AG09319 (cell line): Measurements from ENCODE around the gene CDON.
"Not testable (repeated sequence)": the region's sequence is repeated elsewhere in the genome, so short reads cannot be mapped to it uniquely, and the experiment has no call there.

ENCODE experiments used
- DNase-seq: peaks from one replicate; pipeline ENCODE4 v3.0.0-alpha.2; 2010; ENCODE audit warnings: low read depth; ENCODE audit errors: extremely low read depth
- TF ChIP-seq, protein P1 (sequence below): IDR thresholded peaks from 2 replicates; pipeline ENCODE4 v1.5.1; 2011; ENCODE audit warnings: low read depth, mild to moderate bottlenecking, inconsistent platforms, low read length, moderate library complexity

CDON gene

DNA sequence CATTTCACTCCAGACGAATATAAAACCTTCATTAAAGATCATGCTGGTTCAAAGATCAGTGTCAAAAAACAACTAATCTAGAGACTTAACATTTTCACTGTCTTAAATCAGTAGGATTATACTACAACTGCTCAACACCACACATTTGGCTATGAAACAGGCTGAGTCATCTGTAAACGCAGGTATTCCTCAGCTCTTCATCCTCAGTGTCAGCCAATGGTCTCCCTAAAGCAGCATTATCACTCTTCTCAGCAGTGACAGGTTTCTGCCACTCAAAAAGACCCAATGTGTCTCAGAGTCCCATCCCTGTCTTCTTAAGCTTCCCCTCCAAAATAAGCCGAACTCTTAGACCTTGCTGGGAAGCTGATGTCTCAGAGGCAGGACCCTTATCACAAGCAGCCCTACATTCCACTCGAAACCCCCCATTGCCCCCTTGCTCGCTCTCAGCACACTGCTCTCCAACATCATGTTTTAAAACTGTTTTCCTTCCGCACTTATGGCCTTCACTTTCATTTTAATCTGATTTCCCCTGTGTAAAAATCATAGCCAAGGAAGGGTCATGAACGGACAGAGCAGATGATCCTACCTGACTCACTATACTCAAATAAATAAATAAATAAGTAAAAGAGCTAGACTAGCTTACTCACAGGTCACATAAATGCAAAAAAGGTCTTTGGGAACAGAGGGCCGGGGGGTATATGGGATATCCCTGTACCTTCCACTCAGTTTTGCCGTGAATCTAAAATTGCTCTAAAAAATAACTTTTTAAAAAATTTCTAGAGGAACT, 23.0 kb downstream of the CDON start:
- TF ChIP-seq, protein P1, sequence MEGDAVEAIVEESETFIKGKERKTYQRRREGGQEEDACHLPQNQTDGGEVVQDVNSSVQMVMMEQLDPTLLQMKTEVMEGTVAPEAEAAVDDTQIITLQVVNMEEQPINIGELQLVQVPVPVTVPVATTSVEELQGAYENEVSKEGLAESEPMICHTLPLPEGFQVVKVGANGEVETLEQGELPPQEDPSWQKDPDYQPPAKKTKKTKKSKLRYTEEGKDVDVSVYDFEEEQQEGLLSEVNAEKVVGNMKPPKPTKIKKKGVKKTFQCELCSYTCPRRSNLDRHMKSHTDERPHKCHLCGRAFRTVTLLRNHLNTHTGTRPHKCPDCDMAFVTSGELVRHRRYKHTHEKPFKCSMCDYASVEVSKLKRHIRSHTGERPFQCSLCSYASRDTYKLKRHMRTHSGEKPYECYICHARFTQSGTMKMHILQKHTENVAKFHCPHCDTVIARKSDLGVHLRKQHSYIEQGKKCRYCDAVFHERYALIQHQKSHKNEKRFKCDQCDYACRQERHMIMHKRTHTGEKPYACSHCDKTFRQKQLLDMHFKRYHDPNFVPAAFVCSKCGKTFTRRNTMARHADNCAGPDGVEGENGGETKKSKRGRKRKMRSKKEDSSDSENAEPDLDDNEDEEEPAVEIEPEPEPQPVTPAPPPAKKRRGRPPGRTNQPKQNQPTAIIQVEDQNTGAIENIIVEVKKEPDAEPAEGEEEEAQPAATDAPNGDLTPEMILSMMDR, result no peak
- DNase-seq, result no peak

DNA sequence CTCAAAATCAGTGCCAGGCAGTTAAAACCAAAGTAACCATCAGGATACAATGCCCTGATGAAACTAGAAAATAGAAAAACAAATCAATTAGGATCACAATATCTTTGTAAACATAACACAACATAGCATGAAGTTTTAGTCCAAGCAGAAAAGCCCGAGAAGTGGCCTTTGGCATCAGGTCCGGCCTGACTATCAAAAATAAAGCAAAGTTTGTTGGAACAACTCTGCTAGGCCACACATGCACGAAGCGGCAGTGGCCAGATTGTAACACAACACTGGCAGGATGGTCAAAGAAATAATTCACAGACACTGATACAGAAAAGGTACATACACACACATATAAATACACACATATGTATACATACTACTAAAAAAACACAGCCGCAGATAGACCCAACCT, 26.9 kb downstream of the CDON start:
- DNase-seq, result no peak
- TF ChIP-seq, protein P1, result no peak

DNA sequence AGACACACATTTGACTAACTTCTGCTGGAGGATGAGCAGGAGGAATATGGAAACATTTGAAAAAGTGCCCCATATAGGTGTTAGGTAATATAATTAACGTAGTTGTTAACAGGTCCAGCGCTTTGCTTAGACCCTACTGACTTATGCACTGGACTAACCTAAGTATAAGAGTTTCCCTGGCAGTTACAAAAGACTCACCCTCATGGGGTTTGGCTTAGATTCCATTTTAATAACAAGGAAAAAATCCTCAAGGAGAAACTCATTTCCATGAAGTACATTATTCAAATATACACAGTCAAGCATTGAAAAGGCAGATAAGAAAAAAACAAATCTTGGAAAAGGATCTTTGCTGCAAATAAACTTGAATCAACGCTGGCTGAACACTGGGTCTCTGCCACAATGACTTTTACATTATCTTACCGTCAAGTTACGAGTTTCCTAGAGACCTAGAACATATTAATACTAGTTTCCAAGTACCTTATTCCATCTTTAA, 27.7 kb downstream of the CDON start:
- TF ChIP-seq, protein P1, result no peak
- DNase-seq, result no peak

DNA sequence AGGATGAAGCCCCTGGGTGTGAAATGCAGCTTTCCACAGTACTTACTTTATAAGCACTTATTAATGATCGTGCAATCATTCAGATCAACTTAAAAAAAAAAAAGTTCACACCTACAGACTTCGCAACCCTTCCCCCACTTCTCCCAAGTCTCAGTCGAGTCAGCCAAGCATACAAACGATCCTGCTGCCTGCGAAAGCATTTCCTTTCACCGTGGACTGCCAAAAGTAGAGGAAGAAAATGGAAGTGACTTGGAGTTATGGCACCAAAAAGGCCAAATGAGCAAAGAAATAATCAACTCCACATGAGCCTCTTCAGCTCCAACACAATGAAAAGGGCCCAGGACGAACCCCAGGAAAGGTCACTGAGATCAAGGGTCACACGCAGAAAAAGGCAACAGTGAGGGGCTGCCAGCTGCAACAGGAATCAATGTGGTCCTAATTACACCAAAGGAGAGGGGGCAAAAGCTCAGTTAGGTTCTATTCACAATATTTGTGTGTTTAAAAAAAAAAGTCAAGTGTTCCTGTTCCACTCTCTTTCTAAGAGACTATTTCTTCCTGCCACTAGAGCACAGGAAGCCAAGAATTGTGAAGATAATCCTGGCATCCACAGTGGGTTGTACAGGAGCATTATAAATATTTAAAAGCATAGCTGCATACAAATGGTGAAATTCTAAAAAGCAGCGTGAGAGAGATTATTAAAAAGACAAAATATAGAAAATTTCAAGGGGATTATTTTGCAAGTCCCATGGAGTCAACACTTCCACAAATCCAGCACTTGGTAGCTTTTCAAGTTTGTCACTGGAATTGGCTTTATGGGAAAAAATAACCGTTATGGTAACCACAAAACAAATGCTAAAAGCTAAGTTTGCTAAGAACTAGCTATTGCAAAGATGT, 28.4 kb downstream of the CDON start:
- TF ChIP-seq, protein P1, result no peak
- no peak for DNase-seq

DNA sequence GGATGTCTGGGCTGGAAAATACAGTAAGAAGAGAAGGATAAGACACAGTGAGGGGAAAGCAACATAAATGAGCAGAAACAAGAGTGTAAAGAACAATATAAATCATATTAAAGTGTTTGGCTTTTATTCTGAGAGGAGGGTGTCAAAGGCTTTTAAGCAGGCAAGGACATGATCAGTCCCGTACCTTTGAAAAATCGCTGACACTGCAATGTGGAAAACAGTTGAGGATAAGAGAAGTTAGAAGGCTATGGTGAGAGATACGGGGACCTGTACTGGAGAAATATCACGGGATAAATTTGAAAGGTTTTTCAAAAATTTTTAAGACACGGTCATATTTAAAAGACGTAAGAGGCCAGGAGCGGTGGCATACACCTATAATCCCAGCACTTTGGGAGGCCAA, 30.3 kb downstream of the CDON start:
- no peak for DNase-seq
- TF ChIP-seq, protein P1, result no peak

DNA sequence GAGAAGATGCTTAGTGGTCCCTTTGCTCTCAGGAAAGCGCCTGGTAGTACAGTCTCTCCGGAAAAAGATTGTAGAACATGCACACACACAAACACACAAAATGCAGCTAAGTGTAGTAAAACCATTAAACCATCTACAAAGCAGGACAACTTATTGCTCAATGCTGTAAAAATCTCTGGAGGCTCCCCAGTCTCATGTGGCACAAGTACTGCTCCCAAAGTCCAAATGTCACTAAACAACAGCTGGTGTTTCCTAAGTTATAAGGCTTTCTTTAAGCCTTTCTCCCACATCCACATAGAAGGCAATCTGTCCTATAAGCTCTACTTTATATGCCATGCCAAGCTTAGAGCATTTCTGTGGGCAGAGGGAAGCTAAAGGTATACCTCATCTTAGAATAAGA, 32.9 kb downstream of the CDON start:
- TF ChIP-seq, protein P1, result no peak
- DNase-seq, result no peak

DNA sequence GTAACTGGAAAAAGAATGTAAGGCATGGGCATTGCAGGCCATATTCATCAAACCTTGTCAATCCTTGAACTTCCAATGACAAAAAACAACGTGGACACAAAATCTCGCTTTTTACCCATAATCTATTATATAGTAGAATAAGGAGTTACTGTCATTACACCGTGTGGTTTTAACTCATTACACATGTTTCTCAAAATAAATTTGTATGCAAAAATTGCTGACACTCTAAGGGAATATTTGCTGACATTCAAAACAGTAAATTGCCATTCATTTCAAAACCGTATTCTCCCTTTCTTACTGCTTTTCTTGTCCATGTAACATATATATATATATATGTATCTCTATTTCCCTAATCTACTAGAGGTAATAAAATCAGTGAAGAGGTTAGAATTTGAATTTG, 33.4 kb downstream of the CDON start:
- DNase-seq, result no peak
- TF ChIP-seq, protein P1, result no peak

DNA sequence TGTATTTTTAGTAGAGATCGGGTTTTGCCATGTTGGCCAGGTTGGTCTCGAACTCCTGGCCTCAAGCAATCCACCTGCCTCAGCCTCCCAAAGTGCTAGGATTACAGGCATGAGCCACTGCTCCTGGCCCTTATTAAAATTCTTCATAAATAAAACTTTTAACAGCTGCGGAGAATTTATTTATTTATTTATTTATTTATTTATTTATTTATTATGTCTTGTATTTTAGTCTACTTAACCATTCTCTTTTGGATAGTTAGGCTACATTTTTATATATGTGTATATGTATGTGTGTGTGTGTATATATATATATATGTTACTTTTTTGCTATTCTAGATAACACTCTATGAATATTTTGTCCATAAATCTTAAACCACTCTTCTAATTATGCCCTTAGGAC, 34.1 kb downstream of the CDON start:
- not testable (repeated sequence) for DNase-seq
